ENCODE data around the gene NR1H2.

GRCh38 chr19:50328224-50328872 lies 47.9 kb upstream of the NR1H2 start:
- peak in 2 of 6 experiments; percentile 16 to 24 for TF ChIP-seq CTCF (IDR thresholded peaks at IDR 0.05)
- TF ChIP-seq POLR2A (IDR thresholded peaks at IDR 0.05): no peak
